HepG2 (cell line): ENCODE data around the gene ARPC1A. TPM values are rescaled to one million over a fixed set of nuclear protein-coding genes. Genes with fewer than 3 reads are reported as not detected.

Experiments
- ARID5B ChIP-seq: IDR thresholded peaks from 2 replicates; pipeline ENCODE4 v1.4.0; 2020; ENCODE audit warnings: mild to moderate bottlenecking, missing genetic modification reagents
- HOXA9 ChIP-seq: sonication (generic); formaldehyde crosslinking; IDR thresholded peaks from 2 replicates; pipeline ENCODE4 v1.8.1; 2022; ENCODE audit warnings: missing genetic modification reagents, mild to moderate bottlenecking, moderate library complexity, borderline replicate concordance
- IKZF5 ChIP-seq: IDR thresholded peaks from 2 replicates; pipeline ENCODE4 v1.6.1; 2018; ENCODE audit warnings: missing genetic modification reagents, mild to moderate bottlenecking, missing compliant biosample characterization
- PRDM4 ChIP-seq: sonication (generic); formaldehyde crosslinking; IDR thresholded peaks from 2 replicates; pipeline ENCODE4 v1.9.0; 2021; ENCODE audit warnings: missing genetic modification reagents, borderline replicate concordance
- RFX1 ChIP-seq: fragments of 450-650 bp; IDR thresholded peaks from 2 replicates; pipeline ENCODE4 v1.6.1; 2017
- RORA ChIP-seq: sonication (generic); formaldehyde crosslinking; IDR thresholded peaks from 2 replicates; pipeline ENCODE4 v1.5.0; 2020; ENCODE audit warnings: mild to moderate bottlenecking, missing genetic modification reagents, moderate library complexity
- TBX3 ChIP-seq: fragments of 450-650 bp; IDR thresholded peaks from 2 replicates; pipeline ENCODE4 v1.6.1; 2017; ENCODE audit warnings: antibody characterized with exemption, mild to moderate bottlenecking, inconsistent platforms, borderline replicate concordance
- THYN1 ChIP-seq: sonication (generic); formaldehyde crosslinking; IDR thresholded peaks from 2 replicates; pipeline ENCODE4 v1.8.1; 2023; ENCODE audit warnings: low read depth, mild to moderate bottlenecking, moderate library complexity, missing genetic modification reagents, borderline replicate concordance
- TMF1 ChIP-seq: sonication (generic); formaldehyde crosslinking; IDR thresholded peaks from 2 replicates; pipeline ENCODE4 v1.8.1; 2022; ENCODE audit warnings: low read depth, missing genetic modification reagents
- ZFAT ChIP-seq: sonication (generic); formaldehyde crosslinking; conservative IDR thresholded peaks from 2 replicates; pipeline ENCODE4 v1.8.1; 2023; ENCODE audit warnings: missing genetic modification reagents, inconsistent platforms
- ZFP36L2 ChIP-seq: sonication (generic); formaldehyde crosslinking; IDR thresholded peaks from 2 replicates; pipeline ENCODE4 v1.4.0; 2020; ENCODE audit warnings: missing genetic modification reagents
- ZFP82 ChIP-seq: sonication (generic); formaldehyde crosslinking; IDR thresholded peaks from 2 replicates; pipeline ENCODE4 v1.5.1; 2020; ENCODE audit warnings: mild to moderate bottlenecking, missing genetic modification reagents, borderline replicate concordance
- ZGPAT ChIP-seq: IDR thresholded peaks from 2 replicates; pipeline ENCODE4 v1.6.1; 2016; ENCODE audit warnings: mild to moderate bottlenecking
- ZNF20 ChIP-seq: sonication (generic); formaldehyde crosslinking; IDR thresholded peaks from 2 replicates; pipeline ENCODE4 v1.4.0; 2020; ENCODE audit warnings: mild to moderate bottlenecking, moderate library complexity, missing genetic modification reagents
- ZNF253 ChIP-seq: sonication (generic); formaldehyde crosslinking; IDR thresholded peaks from 2 replicates; pipeline ENCODE4 v1.8.0; 2022; ENCODE audit warnings: mild to moderate bottlenecking, missing genetic modification reagents, borderline replicate concordance
- ZNF589 ChIP-seq: sonication (generic); formaldehyde crosslinking; conservative IDR thresholded peaks from 2 replicates; pipeline ENCODE4 v1.8.0; 2022; ENCODE audit warnings: mild to moderate bottlenecking, moderate library complexity, missing genetic modification reagents
- ZNF652 ChIP-seq: IDR thresholded peaks from 2 replicates; pipeline ENCODE4 v1.6.1; 2016; ENCODE audit warnings: low read depth, borderline replicate concordance
- ZNF773 ChIP-seq: sonication (generic); formaldehyde crosslinking; IDR thresholded peaks from 2 replicates; pipeline ENCODE4 v1.4.0; 2020; ENCODE audit warnings: missing genetic modification reagents, borderline replicate concordance
- ZNF788 ChIP-seq: sonication (generic); formaldehyde crosslinking; IDR thresholded peaks from 2 replicates; pipeline ENCODE4 v1.5.0; 2020; ENCODE audit warnings: mild to moderate bottlenecking, missing genetic modification reagents, borderline replicate concordance
- ZSCAN9 ChIP-seq: IDR thresholded peaks from 2 replicates; pipeline ENCODE4 v1.6.1; 2016; ENCODE audit warnings: borderline replicate concordance
- polyA plus RNA-seq, 8 experiments: library from polyadenylated mRNA; depleted of rRNA in 3 of 8; stranded (reverse) in 7 of 8; unstranded in 1 of 8; fragments of >200 nt; fragmentation: Illumina TruSeq in 4 of 8; extraction: Trizol in 4 of 8; gene quantifications; 2 replicates each; pipeline versions ENCODE4 v1.2.1 to v1.2.3, GENCODE V29; 2011 to 2016; ENCODE audit warnings: low read depth in 4 of 8, missing spikeins in 1 of 8, mixed read lengths in 1 of 8; ENCODE audit not compliant: insufficient read depth in 1 of 8
- total RNA-seq, 5 experiments: library from RNA; depleted of rRNA; stranded (reverse); fragments of >200 nt; fragmentation: Illumina TruSeq; extraction: Trizol; gene quantifications; 2 replicates each; pipeline ENCODE4 v1.2.3, GENCODE V29; 2016; ENCODE audit warnings: low read depth in 1 of 5

ARPC1A gene
- total and polyA plus RNA-seq, 2 of the 13 experiments (the other 11 are each of a cell fraction or from before 2014, with no cell fraction given): 44.3 to 88.5 TPM

- TF ChIP-seq ZFP82 (CRISPR knock-in tag) (peak; percentile 39; the same call in 1 of the 2 replicates), ZNF652 (no peak; the same call in 1 of the 2 replicates), PRDM4 (CRISPR knock-in tag) (no peak), ZNF253 (CRISPR knock-in tag) (no peak), RORA (CRISPR knock-in tag) (no peak), ZFP36L2 (0 out of 2 replicates have a peak, but pooled peaks have one; percentile 39), ARID5B (CRISPR knock-in tag) (peak; percentile 63; the same call in 1 of the 2 replicates), HOXA9 (CRISPR knock-in tag) (no peak), TBX3 (no peak), THYN1 (CRISPR knock-in tag) (no peak), ZFAT (CRISPR knock-in tag) (peak; percentile 84; the same call in 1 of the 2 replicates), ZNF20 (no peak), ZGPAT (CRISPR knock-in tag) (peak; percentile 89), RFX1 (no peak), TMF1 (CRISPR knock-in tag) (no peak; the same call in 1 of the 2 replicates), ZNF788 (CRISPR knock-in tag) (peak; percentile 77; the same call in 1 of the 2 replicates), ZSCAN9 (CRISPR knock-in tag) (peak; percentile 80; the same call in 1 of the 2 replicates), IKZF5 (CRISPR knock-in tag) (peak; percentile 88), ZNF589 (CRISPR knock-in tag) (0 out of 2 replicates have a peak, but pooled peaks have one; percentile 28), ZNF773 (CRISPR knock-in tag) (no peak)
Observed at GRCh38 chr7:99325592-99326407, at the start of gene ARPC1A (continued).
